HepG2 (cell line): Measurements from ENCODE around the gene CNNM4. TPM values are rescaled to one million over a fixed set of nuclear protein-coding genes. Genes with fewer than 3 reads are reported as not detected.

ENCODE experiments used
- ATAC-seq: fragments of 200-7000 bp; cut with Tn5 transposase; 3 replicates; pipeline ENCODE4 v1.9.1; 2020; ENCODE audit warnings: mild to moderate bottlenecking, moderate library complexity
- BruUV-seq: library from RNA; stranded (reverse); fragments of 400-500 nt; replicated peaks from 2 replicates; lab custom pipeline; 2021; lab: Mats Ljungman, UMichigan
- CTCF ChIA-PET: fragments of 300-600 bp; formaldehyde crosslinking; extraction: SDS; loops from one replicate; lab custom pipeline; 2021; ENCODE audit warnings: low total read pairs, inconsistent platforms, low intra/inter-chr PET ratio; lab: Yijun Ruan, JAX
- POLR2A ChIA-PET: fragments of 350-600 bp; sonication (Branson Sonifier 250); formaldehyde crosslinking; loops from one replicate; lab custom pipeline; 2020; ENCODE audit warnings: antibody characterized with exemption, inconsistent platforms; lab: Yijun Ruan, JAX
- DNase-seq: peaks from one replicate; pipeline ENCODE4 v3.0.0-alpha.2; 2015; ENCODE audit warnings: low spot score
- FAIRE-seq: peaks from 3 replicates; lab custom pipeline; 2011; peaks lifted over from hg19 to GRCh38; lab: Jason Lieb, UNC
- H2AFZ ChIP-seq: one replicate; pipeline ENCODE4 v1.6.1; 2011; ENCODE audit warnings: low read length, inconsistent platforms
- H3K27ac ChIP-seq: fragments of 300-600 bp; 3 replicates; pipeline ENCODE4 v1.8.0; 2011; ENCODE audit warnings: mixed run types, mild to moderate bottlenecking, mixed read lengths, low read length, inconsistent platforms; ENCODE audit not compliant: insufficient read depth; ENCODE audit errors: extremely low read length
- H3K27me3 ChIP-seq, 2 experiments: fragments of 200-600 bp in 1 of 2; 2 replicates in 1 of 2; 3 replicates in 1 of 2; pipeline versions ENCODE4 v1.6.0 to v1.8.0; 2011; ENCODE audit warnings: low read length in 2 of 2, mild to moderate bottlenecking in 2 of 2, moderate library complexity in 2 of 2, inconsistent platforms in 1 of 2; ENCODE audit not compliant: insufficient read depth in 2 of 2, control insufficient read depth in 1 of 2
- H3K36me3 ChIP-seq, 2 experiments: fragments of 200-600 bp in 1 of 2; replicated peaks in 1 of 2; 2 replicates in 1 of 2; 3 replicates in 1 of 2; pipeline versions ENCODE4 v1.5.1 to v1.8.0; 2011; ENCODE audit warnings: low read length in 2 of 2, inconsistent platforms in 1 of 2; ENCODE audit not compliant: insufficient read depth in 2 of 2, control insufficient read depth in 1 of 2
- H3K4me1 ChIP-seq: 2 replicates; pipeline ENCODE4 v1.5.1; 2012; ENCODE audit warnings: low read length, inconsistent platforms; ENCODE audit not compliant: insufficient read depth
- H3K4me2 ChIP-seq: 2 replicates; pipeline ENCODE4 v1.6.0; 2011; ENCODE audit warnings: low read depth, low read length, inconsistent platforms
- H3K4me3 ChIP-seq, 3 experiments: fragments of 200-600 bp in 1 of 3; sonication (generic), shearing (Covaris generic) in 1 of 3; replicated peaks in 1 of 3; 2 replicates each; pipeline ENCODE4 v1.5.1; 2011 to 2016; ENCODE audit warnings: low read length in 3 of 3, inconsistent platforms in 2 of 3, low read depth in 2 of 3, mild to moderate bottlenecking in 2 of 3, control low read depth in 1 of 3, mixed read lengths in 1 of 3; ENCODE audit not compliant: insufficient read depth in 1 of 3
- H3K79me2 ChIP-seq: one replicate; pipeline ENCODE4 v1.6.1; 2011; ENCODE audit warnings: low read length, inconsistent platforms; ENCODE audit not compliant: insufficient read depth
- H3K9ac ChIP-seq: 2 replicates; pipeline ENCODE4 v1.6.0; 2011; ENCODE audit warnings: mild to moderate bottlenecking, low read depth, low read length, inconsistent platforms; ENCODE audit not compliant: insufficient read depth
- H3K9me3 ChIP-seq: 2 replicates; pipeline ENCODE4 v1.5.1; 2012; ENCODE audit warnings: mild to moderate bottlenecking, low read length
- H4K20me1 ChIP-seq: 2 replicates; pipeline ENCODE4 v1.6.0; 2011; ENCODE audit warnings: inconsistent platforms, mild to moderate bottlenecking, low read length, moderate library complexity; ENCODE audit not compliant: insufficient read depth
- BRCA1 ChIP-seq: sonication (generic); formaldehyde crosslinking; IDR thresholded peaks from 2 replicates; pipeline ENCODE4 v1.4.0; 2020; ENCODE audit warnings: missing genetic modification reagents
- CCAR2 ChIP-seq: fragments of 200-400 bp; formaldehyde crosslinking; optimal IDR thresholded peaks from 2 replicates; pipeline ENCODE3; 2018; ENCODE audit warnings: low read depth, mild to moderate bottlenecking, low read length, moderate library complexity
- CENPX ChIP-seq: sonication (generic); formaldehyde crosslinking; IDR thresholded peaks from 2 replicates; pipeline ENCODE4 v1.9.0; 2021; ENCODE audit warnings: mild to moderate bottlenecking, missing genetic modification reagents, moderate library complexity
- EHMT2 ChIP-seq: fragments of 200-600 bp; sonication (generic); IDR thresholded peaks from 2 replicates; pipeline ENCODE4 v1.7.0; 2017; ENCODE audit warnings: antibody characterized with exemption, low read depth, low read length, borderline replicate concordance
- HDAC6 ChIP-seq: fragments of 200-600 bp; sonication (generic); IDR thresholded peaks from 2 replicates; pipeline ENCODE4 v1.7.0; 2017; ENCODE audit warnings: mild to moderate bottlenecking, antibody characterized with exemption, low read length, low read depth
- HIVEP1 ChIP-seq: sonication (generic); formaldehyde crosslinking; IDR thresholded peaks from 2 replicates; pipeline ENCODE4 v1.4.0; 2020; ENCODE audit warnings: mild to moderate bottlenecking, missing genetic modification reagents
- MTF2 ChIP-seq: sonication (generic); formaldehyde crosslinking; IDR thresholded peaks from 2 replicates; pipeline ENCODE4 v1.5.0; 2020; ENCODE audit warnings: missing genetic modification reagents, borderline replicate concordance
- PITX1 ChIP-seq: sonication (generic); formaldehyde crosslinking; IDR thresholded peaks from 2 replicates; pipeline ENCODE4 v1.5.1; 2020; ENCODE audit warnings: mild to moderate bottlenecking, missing genetic modification reagents
- YY1 ChIP-seq: IDR thresholded peaks from 2 replicates; pipeline ENCODE4 v1.6.1; 2011; ENCODE audit warnings: low read length, low read depth, moderate library complexity, mild to moderate bottlenecking; ENCODE audit not compliant: insufficient read depth, insufficient replicate concordance
- ZFP1 ChIP-seq: IDR thresholded peaks from 2 replicates; pipeline ENCODE4 v1.6.1; 2016
- ZNF275 ChIP-seq: sonication (generic); formaldehyde crosslinking; IDR thresholded peaks from 2 replicates; pipeline ENCODE4 v1.8.0; 2022; ENCODE audit warnings: missing genetic modification reagents, mild to moderate bottlenecking, inconsistent platforms, borderline replicate concordance
- ZNF609 ChIP-seq: sonication (generic); formaldehyde crosslinking; IDR thresholded peaks from 2 replicates; pipeline ENCODE4 v1.4.0; 2020; ENCODE audit warnings: mild to moderate bottlenecking, missing genetic modification reagents, borderline replicate concordance
- ZNF615 ChIP-seq: sonication (generic); formaldehyde crosslinking; IDR thresholded peaks from 2 replicates; pipeline ENCODE4 v1.5.0; 2020; ENCODE audit warnings: mild to moderate bottlenecking, missing genetic modification reagents, borderline replicate concordance
- ZNF83 ChIP-seq: sonication (generic); formaldehyde crosslinking; IDR thresholded peaks from 2 replicates; pipeline ENCODE4 v1.4.0; 2020; ENCODE audit warnings: missing genetic modification reagents, mild to moderate bottlenecking, borderline replicate concordance
- WGBS: methylation state at CpG from one replicate; pipeline ENCODE4 v1.1.6; 2017; ENCODE audit warnings: low lambda C conversion rate; 5-methylcytosine and 5-hydroxymethylcytosine counted together
- in situ Hi-C: cut with HindIII; loops from 2 replicates; pipeline ENCODE4 v1.10.0; 2017; ENCODE audit warnings: low pct_unique_long_range_greater_than_20kb; ENCODE audit not compliant: extremely low pct_ligation_motif_present
- intact Hi-C: fragments of 100-400 bp; cut with micrococcal nuclease; formaldehyde crosslinking; loops from one replicate; pipeline ENCODE4 v1.10.0; 2022; ENCODE audit not compliant: unreplicated experiment
- polyA plus RNA-seq, 8 experiments: library from polyadenylated mRNA; depleted of rRNA in 3 of 8; stranded (reverse) in 7 of 8; unstranded in 1 of 8; fragments of >200 nt; fragmentation: Illumina TruSeq in 4 of 8; extraction: Trizol in 4 of 8; gene quantifications; 2 replicates each; pipeline versions ENCODE4 v1.2.1 to v1.2.3, GENCODE V29; 2011 to 2016; ENCODE audit warnings: low read depth in 4 of 8, missing spikeins in 1 of 8, mixed read lengths in 1 of 8; ENCODE audit not compliant: insufficient read depth in 1 of 8
- total RNA-seq, 5 experiments: library from RNA; depleted of rRNA; stranded (reverse); fragments of >200 nt; fragmentation: Illumina TruSeq; extraction: Trizol; gene quantifications; 2 replicates each; pipeline ENCODE4 v1.2.3, GENCODE V29; 2016; ENCODE audit warnings: low read depth in 1 of 5
- TF ChIP-seq, protein P1 (sequence below): sonication (generic); formaldehyde crosslinking; IDR thresholded peaks from 2 replicates; pipeline ENCODE4 v1.8.1; 2023; ENCODE audit warnings: mild to moderate bottlenecking, moderate library complexity, missing genetic modification reagents

CNNM4 gene
- total and polyA plus RNA-seq, 2 of the 13 experiments (the other 11 are each of a cell fraction or from before 2014, with no cell fraction given) = 5.9 to 8.4 TPM

DNA sequence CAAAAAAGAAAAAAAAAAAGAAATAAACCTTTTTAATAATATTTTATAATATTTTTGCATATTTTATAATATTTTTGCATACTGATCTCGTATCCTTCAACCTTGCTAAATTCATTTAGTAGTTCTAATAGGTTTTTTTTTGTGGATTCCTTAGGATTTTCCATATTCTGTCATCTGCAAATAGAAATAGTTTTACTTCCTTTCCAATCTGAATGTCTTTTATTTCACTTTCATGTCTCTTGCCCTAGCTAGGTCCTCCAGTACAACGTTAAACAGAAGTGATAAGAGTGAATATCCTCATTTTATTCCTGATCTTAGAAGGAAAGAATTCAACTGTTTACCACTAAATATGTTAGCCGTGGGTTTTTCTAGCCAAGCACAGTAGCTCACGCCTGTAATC lies 34.6 kb upstream of the CNNM4 start (continued):
- TF ChIP-seq ZNF275 = no peak
- no peak for TF ChIP-seq CENPX (CRISPR knock-in tag)
- no peak for TF ChIP-seq MTF2 (CRISPR knock-in tag)

DNA sequence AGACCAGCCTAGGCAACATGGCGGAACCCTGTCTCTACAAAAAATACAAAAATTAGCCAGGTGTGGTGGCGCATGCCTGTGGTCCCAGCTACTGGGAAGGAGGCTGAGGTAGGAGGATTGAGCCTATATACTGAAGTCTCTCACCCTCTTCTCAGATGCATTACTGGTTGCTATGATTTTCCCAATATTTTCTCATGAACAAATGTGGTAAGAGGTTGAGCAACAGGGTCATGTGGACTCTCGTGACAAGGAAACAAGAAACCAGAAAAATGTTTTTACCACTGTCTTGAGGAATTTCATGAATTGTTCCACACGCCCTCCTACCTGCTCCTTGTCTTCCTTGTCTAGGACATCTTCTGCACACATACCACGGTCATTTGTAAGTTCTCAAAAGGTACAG lies 33.3 kb upstream of the CNNM4 start:
- POLR2A ChIA-PET = no interaction called here
- TSS peak; percentile 31 for BruUV-seq
- 96% methylated on average over 5 of the region's 5 CpGs for WGBS

More for the DNA sequence above, 33.3 kb upstream of the CNNM4 start:
- Histone ChIP-seq H3K27me3 (no peaks in the 10 kb centered on the region), H2AFZ (no peak overlapping the region), H3K4me3 (no peak overlapping the region), H3K4me2 (no peak overlapping the region), H3K36me3 (peaks cover 17 to 39% of the 10 kb centered on the region in 2 experiments), H3K9ac (no peak overlapping the region), H3K27ac (no peak overlapping the region), H3K4me1 (no peaks in the 10 kb centered on the region), H3K9me3 (no peaks in the 10 kb centered on the region), H4K20me1 (no peaks in the 10 kb centered on the region), H3K79me2 (no peaks in the 10 kb centered on the region)
- DNase-seq (no peak), ATAC-seq (no peak), FAIRE-seq (no peak)
- in situ Hi-C loops (no loop called here), intact Hi-C loops (no loop called here)
- TF ChIP-seq ZNF609 (CRISPR knock-in tag) (no peak), YY1 (no peak), HIVEP1 (CRISPR knock-in tag) (no peak), ZNF615 (CRISPR knock-in tag) (no peak), BRCA1 (CRISPR knock-in tag) (no peak), ZFP1 (CRISPR knock-in tag) (no peak), PITX1 (CRISPR knock-in tag) (no peak), ZNF83 (CRISPR knock-in tag) (no peak), CCAR2 (no peak), EHMT2 (no peak), HDAC6 (no peak)
- TF ChIP-seq, protein P1, sequence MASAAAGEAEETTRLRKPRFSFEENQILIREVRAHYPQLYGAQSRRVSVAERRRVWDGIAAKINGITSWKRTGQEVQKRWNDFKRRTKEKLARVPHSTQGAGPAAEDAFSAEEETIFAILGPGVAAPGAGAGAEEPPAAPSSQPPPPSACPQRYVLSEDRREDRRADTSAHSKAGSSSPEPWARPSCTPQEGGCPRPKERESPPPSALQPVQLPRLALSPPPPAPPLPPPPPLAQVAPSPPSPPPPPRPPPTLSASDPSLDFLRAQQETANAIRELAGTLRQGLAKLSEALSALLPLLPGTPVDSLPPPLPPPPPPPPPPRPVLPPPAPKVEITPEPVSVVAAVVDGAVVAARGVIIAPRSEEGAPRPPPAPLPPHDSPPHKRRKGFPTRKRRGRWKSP = no peak
- CTCF ChIA-PET = no interaction called here
